SHP77 treated with DMSO at 0.1 percent for 48 hours (cell line): Measurements from ENCODE around the gene RTKN.
A peak's percentile ranks its signal among the peaks of the same experiment; 100 is the strongest.
"Not testable (repeated sequence)": the region's sequence is repeated elsewhere in the genome, so short reads cannot be mapped to it uniquely, and the experiment has no call there.

Experiments used
- DNase-seq: peaks from one replicate; lab custom pipeline; 2025; lab: John Stamatoyannopoulos, UW

RTKN gene

DNA sequence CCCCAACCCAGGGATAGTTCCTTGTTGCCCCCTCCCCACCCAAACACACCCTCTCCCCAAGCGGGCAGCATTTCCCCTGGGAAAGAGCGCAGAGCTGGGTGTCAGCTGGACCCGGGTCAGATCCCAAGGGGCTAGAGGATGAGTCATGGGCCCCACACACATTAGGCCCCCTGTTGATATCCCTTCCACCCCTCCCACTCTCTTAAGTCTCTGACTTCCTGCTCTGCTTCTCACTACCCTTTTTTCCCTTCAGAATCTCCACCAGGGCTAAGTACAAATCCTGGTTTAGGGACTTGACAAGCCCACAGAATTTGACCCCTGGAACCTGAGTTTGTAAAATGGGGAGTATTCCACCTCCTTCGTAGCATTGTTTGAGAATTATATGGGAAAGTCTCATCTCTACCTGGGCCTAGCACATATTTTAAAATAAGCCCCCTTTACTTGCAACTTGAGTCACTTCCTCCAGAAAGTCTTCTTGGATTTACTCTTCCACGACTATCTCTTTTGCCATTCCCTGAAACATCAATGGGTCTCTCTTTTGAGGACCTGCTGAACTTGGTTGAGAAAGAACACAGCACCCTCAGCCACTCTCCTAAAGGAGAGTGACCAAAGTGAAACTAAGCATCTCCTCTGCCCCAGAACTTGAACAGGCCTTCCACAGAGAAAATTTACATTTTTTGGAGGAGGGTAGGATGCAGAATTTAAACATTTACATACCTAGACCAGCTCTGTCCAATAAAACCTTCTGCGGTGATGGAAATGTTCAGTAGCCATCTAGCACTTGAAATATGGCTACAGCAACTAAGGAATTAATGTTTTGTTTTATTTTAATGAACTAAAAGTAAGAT is 4.7 kb downstream of the RTKN start:
- no peak for DNase-seq

DNA sequence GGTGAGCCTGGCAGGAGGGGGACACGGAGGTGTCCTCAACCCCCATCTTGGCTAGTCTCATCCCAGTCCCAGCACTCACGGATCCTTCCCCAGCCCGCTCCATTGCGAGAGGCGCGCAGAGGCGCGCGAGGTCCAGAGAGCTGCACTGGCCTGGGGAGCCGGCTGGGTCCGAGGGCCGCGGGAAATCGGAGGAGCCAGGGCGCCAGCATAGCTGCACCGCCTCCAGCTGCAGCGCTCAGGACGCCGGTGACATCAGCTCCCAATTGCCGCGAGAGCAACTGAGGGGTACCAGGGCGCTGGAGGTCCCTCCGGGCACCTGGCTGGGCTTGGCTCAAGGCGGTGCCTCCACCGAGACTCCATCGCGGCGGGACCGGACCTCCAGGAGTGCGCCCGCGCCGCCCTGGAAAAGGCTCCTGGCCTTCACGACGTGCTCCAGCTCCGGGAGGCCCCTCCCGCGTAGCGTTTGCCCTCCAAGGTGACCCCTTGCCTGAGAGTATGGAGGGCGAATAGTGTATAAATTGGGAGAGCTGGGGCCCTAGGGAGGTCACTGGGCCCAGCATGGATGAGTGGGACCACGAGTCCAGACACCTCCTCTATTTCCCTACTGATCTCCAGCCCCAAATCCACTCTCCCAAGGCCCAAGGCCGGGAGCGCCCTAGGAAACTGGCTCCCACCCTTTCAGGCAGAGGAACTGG is 5.5 kb downstream of the RTKN start:
- no peak for DNase-seq

DNA sequence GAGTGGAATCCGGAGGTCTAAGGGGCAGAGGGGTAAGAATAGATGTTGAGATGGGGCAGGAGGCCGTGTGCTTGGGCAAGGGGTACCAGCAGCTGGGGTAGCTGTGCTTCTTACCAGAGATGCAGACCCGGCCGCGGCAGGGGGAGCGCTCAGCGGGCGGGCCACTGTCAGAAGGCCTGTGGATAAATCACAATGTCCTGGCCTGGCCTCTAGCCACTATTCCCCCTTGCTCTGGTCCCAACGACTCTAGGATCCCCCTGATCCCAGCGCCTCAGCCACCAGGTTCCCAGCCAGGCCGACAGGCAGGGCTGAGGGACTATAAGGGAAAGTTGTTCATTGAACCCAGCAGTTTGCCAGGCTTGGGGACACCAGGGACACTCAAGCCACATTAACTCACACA is 11.2 kb downstream of the RTKN start:
- no peak for DNase-seq

DNA sequence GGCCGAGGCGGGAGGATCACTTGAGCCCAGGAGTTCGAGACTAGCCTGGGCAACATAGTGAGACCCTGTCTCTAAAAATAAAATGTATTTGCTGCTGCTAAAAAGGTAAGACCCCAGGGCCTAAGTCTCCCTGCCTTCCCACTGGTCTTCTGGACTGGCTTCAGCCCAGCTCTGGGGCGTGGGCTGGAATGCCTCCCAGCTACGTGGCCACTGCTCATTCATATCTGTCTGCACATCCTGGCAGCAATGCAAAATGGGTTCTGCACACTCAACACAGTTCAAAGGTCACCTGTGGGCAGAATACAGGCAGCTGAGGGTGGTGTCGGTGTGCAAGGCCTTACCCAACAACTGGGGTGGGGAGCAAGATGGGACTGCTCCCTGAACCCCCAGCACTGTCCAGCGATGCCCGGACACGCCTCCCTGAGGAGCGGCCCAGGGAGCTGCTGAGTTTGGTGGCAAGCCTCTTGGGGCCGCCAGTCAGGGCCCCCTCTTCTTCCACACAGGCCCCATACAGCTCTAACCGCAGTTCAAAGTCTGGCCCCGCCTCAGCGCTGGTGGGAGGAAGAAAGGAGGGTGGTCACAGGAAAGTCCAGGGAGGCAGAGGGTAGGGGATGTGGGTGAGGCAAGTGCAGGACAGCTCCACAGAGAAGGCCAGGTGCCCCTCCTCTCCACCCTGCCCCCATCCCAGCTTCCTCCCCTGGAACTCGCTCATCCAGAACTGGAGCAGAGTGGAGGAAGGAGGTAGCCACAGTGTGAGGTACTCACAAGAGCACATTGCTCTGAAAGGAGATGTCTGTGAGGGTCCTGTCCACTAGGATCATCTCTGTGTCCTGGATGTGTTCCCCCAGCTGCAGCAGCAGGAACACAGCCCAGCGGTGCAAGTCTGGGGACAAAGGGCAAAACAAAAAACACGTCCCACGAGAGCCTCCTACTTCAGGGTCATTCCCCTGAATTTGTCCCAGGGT is 12.0 kb downstream of the RTKN start:
- DNase-seq, result no peak

DNA sequence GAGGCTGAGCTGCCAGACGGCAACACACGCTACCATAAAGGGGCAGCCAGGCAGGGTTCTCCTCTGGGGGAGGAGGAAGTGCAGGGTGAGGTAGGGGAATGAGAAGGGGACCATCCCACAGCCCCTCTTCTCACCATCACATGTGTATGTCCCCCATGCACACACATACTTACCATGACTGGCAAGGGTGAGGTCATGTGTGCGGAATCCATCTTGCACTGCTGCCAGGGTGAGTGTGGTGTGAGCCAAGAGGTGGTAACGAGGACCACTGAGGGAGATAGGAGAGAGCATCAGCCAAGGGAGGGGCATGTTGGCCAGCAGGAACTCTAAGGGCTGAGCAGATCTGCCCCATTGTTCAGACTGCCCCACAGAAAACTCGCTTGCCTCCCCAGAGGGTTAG is 13.1 kb downstream of the RTKN start:
- DNase-seq, result no peak

- DNase-seq, result no peak
Measured at GRCh38 chr2:74427551-74427950, 14.2 kb downstream of the RTKN start.

DNA sequence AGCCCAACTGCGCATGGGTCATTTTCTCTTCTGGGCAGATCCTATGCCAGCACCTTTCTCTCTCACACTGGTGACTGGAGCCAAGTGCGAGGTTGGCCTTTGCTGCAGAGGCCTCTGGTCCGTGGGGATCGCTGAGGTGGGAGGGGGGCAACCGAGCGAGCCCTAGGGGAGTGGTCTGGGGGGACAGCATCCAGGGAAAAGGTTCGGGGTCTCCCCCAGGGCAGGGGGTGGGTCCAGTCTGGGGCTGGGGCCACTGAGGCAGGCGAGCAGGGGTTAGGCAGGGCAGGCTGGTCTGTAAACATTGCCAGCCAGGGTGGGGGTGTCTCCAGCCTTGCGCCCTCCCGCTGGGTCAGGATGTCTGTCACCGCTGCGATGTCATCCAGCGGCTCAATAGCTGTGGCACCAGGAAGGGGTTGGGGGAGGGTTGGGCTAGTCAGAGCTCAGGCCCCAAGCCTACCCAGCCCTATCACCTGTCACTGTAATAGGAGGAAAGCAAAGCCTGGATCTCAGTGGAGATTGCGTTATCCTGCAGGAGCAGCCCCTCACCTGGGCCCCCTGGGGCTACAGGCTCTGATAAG is 15.5 kb downstream of the RTKN start:
- DNase-seq, result no peak

- DNase-seq, result no peak
Measured at GRCh38 chr2:74425523-74425922, 16.2 kb downstream of the RTKN start.

- no peak for DNase-seq
Measured at GRCh38 chr2:74424995-74425406, 16.7 kb downstream of the RTKN start.

- DNase-seq, result no peak
Measured at GRCh38 chr2:74424139-74424992, 17.4 kb downstream of the RTKN start.

- no peak for DNase-seq
Measured at GRCh38 chr2:74423231-74424095, 18.3 kb downstream of the RTKN start.

DNA sequence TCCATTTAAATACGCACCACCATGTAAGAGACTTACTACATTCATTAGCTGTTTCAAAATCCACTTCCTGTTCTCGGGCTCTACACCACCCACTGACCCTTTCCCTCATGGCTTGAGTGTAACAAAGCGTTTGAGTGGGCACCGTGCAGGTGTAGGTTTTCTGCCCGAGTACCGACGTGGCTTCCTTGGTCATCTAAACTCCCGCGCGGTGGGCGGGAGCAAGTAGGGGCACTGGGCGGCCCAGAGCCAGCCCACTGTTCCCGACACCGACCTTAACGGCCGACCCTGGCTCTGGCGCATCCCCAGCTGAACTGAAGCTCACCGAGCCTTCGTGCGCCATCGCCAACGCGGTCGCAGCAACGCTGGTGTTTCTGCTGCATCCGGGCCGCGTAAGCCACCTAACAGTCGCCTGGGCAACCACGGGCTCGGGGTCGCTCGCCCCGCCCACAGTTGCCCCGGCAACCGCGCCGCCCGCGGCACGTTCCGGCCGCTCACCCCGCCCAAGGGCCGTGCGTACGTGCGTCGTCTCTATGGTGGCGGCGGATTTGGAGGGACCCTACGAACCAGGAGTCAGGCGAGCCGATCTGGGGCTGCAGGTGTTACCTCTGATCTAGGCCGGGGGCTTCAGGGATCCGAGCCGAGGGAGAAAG is 20.4 kb downstream of the RTKN start, which contains the start of the genes C2orf81 and WDR54:
TSS of gene C2orf81 (minus strand) at position 399 of the 650 bp plus-strand sequence. CDS start at position 340, 59 bp downstream.
TSS of gene WDR54 (plus strand) at position 510 of the 650 bp plus-strand sequence. CDS start 424 bp downstream, outside the sequence.
- peak; percentile 85 for DNase-seq

DNA sequence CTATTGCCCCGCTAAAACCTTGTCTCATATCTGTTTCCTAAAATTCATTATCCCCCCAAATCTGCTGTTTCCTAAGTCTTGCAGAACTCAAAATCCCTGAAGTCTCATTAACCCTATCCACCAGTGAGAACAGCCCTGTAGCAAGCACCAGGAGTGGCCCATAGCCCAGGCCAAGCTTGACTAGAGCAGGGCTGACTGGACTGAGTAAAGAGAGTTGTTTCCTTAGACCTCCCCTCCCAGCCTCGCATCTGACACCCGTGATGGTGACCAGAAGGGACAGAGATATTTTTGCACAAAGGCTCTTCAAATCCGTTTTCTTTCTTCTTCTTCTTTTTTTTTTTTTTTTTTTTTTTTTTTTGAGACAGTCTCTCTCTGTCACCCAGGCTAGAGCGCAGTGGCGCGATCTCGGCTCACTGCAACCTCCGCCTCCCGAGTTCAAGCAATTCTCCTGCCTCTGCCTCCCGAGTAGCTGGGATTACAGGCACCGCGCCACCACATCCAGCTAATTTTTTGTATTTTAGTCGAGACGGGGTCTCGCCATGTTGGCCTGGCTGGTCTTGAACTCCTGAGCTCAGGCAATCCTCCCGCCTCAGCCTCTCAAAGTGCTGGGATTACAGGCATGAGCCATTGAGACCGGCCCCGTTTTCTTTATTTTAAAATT is 21.2 kb downstream of the RTKN start:
- not testable (repeated sequence) for DNase-seq

DNA sequence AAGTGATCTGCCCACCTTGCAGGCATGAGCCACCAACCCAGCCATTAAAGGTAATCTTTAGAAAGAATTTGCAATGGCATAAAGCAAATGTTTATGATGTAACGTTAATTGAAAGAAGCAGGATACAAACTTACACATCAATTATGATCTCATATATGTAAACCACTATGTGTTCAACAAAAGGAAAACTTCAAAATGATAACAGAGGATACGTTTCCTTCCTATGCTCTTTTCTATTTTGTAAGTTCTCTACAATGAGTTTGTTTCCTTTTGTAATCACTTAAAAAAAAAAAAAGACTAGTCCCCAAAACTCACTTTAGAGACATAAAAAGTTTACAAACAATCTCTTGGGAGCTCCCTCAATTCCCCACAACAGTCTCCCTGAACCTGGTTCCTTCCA is 21.7 kb downstream of the RTKN start:
- no peak for DNase-seq

- DNase-seq, result no peak
Measured at GRCh38 chr2:74419345-74419744, 22.4 kb downstream of the RTKN start.

- DNase-seq, result no peak
Measured at GRCh38 chr2:74418312-74418711, 23.4 kb downstream of the RTKN start.

DNA sequence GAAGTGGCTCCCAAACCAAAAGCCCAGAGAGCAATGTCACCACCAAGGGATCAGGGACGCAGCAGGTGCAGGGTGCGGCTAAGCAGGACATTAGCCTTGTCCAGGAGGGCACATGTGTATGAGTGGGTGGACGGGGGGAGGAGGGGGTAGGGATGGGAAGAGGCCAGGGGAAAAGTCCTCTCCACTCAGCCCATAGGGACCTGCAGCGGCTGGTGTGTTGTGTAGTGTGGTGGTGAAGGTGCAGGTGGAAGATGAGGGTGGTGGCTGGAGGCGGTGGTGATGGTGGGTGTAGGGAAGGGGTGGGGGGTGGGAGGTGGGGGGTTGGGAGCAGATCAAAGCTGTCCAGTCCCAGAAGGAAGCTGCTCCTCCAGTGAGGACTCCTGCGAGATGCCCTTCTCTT is 24.0 kb downstream of the RTKN start:
- no peak for DNase-seq

DNA sequence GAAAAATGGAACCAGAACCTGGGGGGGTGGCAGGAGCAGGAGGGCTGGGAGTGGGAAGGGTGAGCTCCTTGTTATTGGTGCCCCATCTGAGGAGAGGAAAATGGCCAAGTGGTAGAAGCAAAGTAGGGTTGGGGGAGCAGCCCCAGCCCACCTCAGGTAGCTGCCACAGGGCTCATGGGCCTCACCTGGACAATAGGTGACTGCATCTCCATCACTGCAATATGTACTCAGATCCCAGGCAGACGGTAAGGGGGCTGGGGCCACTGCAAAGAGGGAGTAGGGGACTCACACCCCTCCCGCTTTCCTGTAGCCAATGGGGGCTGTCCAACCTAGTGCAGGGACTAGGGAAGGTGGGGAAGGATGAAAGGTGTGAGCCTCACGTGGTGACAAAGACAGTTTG is 24.5 kb downstream of the RTKN start:
- no peak for DNase-seq

GRCh38 chr2:74416778-74417177 is 25.0 kb downstream of the RTKN start:
- DNase-seq, result no peak
